HepG2 (cell line): ENCODE data around the gene CDK2AP2.

Experiments
- ARID2 ChIP-seq: sonication (generic); formaldehyde crosslinking; IDR thresholded peaks from 2 replicates; pipeline ENCODE4 v1.8.1; 2022; ENCODE audit warnings: mild to moderate bottlenecking, missing genetic modification reagents, borderline replicate concordance
- BHLHE40 ChIP-seq: IDR thresholded peaks from 2 replicates; pipeline ENCODE4 v1.6.1; 2011; ENCODE audit warnings: low read length, improper control_type of control experiment
- SMAD3 ChIP-seq: sonication (generic); formaldehyde crosslinking; IDR thresholded peaks from 2 replicates; pipeline ENCODE4 v1.4.0; 2020; ENCODE audit warnings: missing genetic modification reagents
- SRF ChIP-seq: IDR thresholded peaks from 2 replicates; pipeline ENCODE4 v1.6.1; 2011; ENCODE audit warnings: mild to moderate bottlenecking, low read depth, low read length, moderate library complexity
- ZFP37 ChIP-seq: sonication (generic); formaldehyde crosslinking; IDR thresholded peaks from 2 replicates; pipeline ENCODE4 v1.4.0; 2020; ENCODE audit warnings: missing genetic modification reagents, borderline replicate concordance
- ZNF101 ChIP-seq: sonication (generic); formaldehyde crosslinking; IDR thresholded peaks from 2 replicates; pipeline ENCODE4 v1.4.0; 2020; ENCODE audit warnings: mild to moderate bottlenecking, low read depth, missing genetic modification reagents, borderline replicate concordance

DNA sequence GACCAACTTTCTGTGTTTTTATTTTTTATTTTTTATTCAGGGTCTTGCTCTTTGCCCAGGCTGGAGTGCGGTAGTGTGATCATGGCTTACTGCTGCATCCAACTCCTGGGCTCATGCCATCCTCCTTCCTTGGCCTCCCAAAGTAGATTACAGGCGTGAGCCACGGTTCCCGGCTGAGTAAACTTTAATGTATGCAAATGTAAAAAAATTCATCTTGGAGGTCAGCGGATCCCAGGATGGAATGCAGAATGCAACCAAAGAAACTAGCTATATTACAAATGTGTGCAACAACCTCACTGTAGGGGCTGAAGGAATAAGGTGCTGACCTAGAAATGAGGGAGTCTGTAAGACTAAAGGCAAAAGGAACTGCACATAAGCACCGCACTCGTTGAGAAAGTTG lies 6.2 kb upstream of the CDK2AP2 start:
- TF ChIP-seq ARID2 (CRISPR knock-in tag) (no peak), BHLHE40 (no peak), ZNF101 (no peak), ZFP37 (CRISPR knock-in tag) (no peak), SMAD3 (no peak), SRF (no peak)
